Measurements from ENCODE around the gene UCHL1.

Gene UCHL1

GRCh38 chr4:41256740-41257256 lies at the start of gene UCHL1:
UCHL1 (plus strand) TSS chr4:41256928; CDS start chr4:41256977, 49 bp downstream.
- peak; percentile 59 for DNase-seq

GRCh38 chr4:41207291-41207831 lies 49.4 kb upstream of the UCHL1 start:
- no peak for DNase-seq

- DNase-seq: no peak
Measured at GRCh38 chr4:41209187-41209586, 47.5 kb upstream of the UCHL1 start.

GRCh38 chr4:41209901-41210300 lies 46.8 kb upstream of the UCHL1 start:
- no peak for DNase-seq

- DNase-seq: no peak
Measured at GRCh38 chr4:41211951-41212615, 44.6 kb upstream of the UCHL1 start.

- DNase-seq: no peak
Measured at GRCh38 chr4:41212616-41213203, 44.0 kb upstream of the UCHL1 start.

- no peak for DNase-seq
Measured at GRCh38 chr4:41213625-41214135, 43.0 kb upstream of the UCHL1 start.

GRCh38 chr4:41214136-41214824 lies 42.4 kb upstream of the UCHL1 start, which contains the start of gene APBB2:
APBB2 (minus strand) TSS chr4:41214542; CDS start chr4:41033254, 181,288 bp downstream.
- DNase-seq: peak; percentile 68

- no peak for DNase-seq
Measured at GRCh38 chr4:41214825-41215146, 41.9 kb upstream of the UCHL1 start.

GRCh38 chr4:41215155-41215554 lies 41.6 kb upstream of the UCHL1 start:
- DNase-seq: no peak

- peak; percentile 69 for DNase-seq
Measured at GRCh38 chr4:41215969-41216293, 40.8 kb upstream of the UCHL1 start.

GRCh38 chr4:41216294-41217019 lies 40.3 kb upstream of the UCHL1 start:
- DNase-seq: peak; percentile 76

- DNase-seq: no peak
Measured at GRCh38 chr4:41217020-41217333, 39.8 kb upstream of the UCHL1 start.

- no peak for DNase-seq
Measured at GRCh38 chr4:41217374-41217773, 39.4 kb upstream of the UCHL1 start.

- no peak for DNase-seq
Measured at GRCh38 chr4:41218703-41219102, 38.0 kb upstream of the UCHL1 start.

GRCh38 chr4:41219421-41219950 lies 37.2 kb upstream of the UCHL1 start:
- no peak for DNase-seq

- no peak for DNase-seq
Measured at GRCh38 chr4:41221850-41222645, 34.7 kb upstream of the UCHL1 start.

GRCh38 chr4:41227902-41228301 lies 28.8 kb upstream of the UCHL1 start:
- DNase-seq: no peak

GRCh38 chr4:41232406-41232805 lies 24.3 kb upstream of the UCHL1 start:
- DNase-seq: no peak

GRCh38 chr4:41232856-41233255 lies 23.9 kb upstream of the UCHL1 start:
- DNase-seq: no peak

- no peak for DNase-seq
Measured at GRCh38 chr4:41236032-41236431, 20.7 kb upstream of the UCHL1 start.

GRCh38 chr4:41236508-41236907 lies 20.2 kb upstream of the UCHL1 start:
- no peak for DNase-seq
